ENCODE measurements around the gene BAG1. TPM values are rescaled to one million over a fixed set of nuclear protein-coding genes. Genes with fewer than 3 reads are reported as not detected.

BAG1 gene
- total and polyA plus RNA-seq, 4 donors = 60.4 to 190 (median 93.2) TPM

- ATAC-seq (ENCODE audit: low FRiP score) (no peak), DNase-seq (no peak)
- Histone ChIP-seq H3K27ac (ENCODE audit: low read depth in 1 of 2, low read length in 2 of 2) (no peak overlapping the region), H3K9me3 (ENCODE audit: control insufficient read depth, low read length) (no peaks in the 10 kb centered on the region), H3K36me3 (ENCODE audit: control insufficient read depth in 1 of 2, insufficient read depth in 2 of 2, low read length in 1 of 2) (no peaks in the 10 kb centered on the region), H3K4me1 (ENCODE audit: control insufficient read depth in 1 of 2, insufficient read depth in 2 of 2, low read length in 2 of 2) (no peaks in the 10 kb centered on the region), H3K4me3 (ENCODE audit: low read length in 2 of 2) (no peak overlapping the region), H3K27me3 (ENCODE audit: control insufficient read depth in 1 of 2, insufficient read depth in 2 of 2, low read length in 1 of 2) (no peaks in the 10 kb centered on the region)
- intact Hi-C loops (cut with DNase I) = loop anchor here in 1 of 2 donors (2.0 kb wide), 1 partner anchor 59 kb away; no protein-coding TSS in a partner anchor
- WGBS, 2 donors = 60 to 80% methylated on average over 1 of the region's 1 CpG
Measured at GRCh38 chr9:33223696-33224095, 40.8 kb downstream of the BAG1 start.

GRCh38 chr9:33222031-33222430 is 42.5 kb downstream of the BAG1 start:
- Histone ChIP-seq H3K27ac (ENCODE audit: low read depth in 1 of 2, low read length in 2 of 2) (no peak overlapping the region), H3K4me3 (ENCODE audit: low read length in 2 of 2) (no peak overlapping the region), H3K27me3 (ENCODE audit: control insufficient read depth in 1 of 2, insufficient read depth in 2 of 2, low read length in 1 of 2) (no peaks in the 10 kb centered on the region), H3K36me3 (ENCODE audit: control insufficient read depth in 1 of 2, insufficient read depth in 2 of 2, low read length in 1 of 2) (no peaks in the 10 kb centered on the region), H3K9me3 (ENCODE audit: control insufficient read depth, low read length) (no peaks in the 10 kb centered on the region), H3K4me1 (ENCODE audit: control insufficient read depth in 1 of 2, insufficient read depth in 2 of 2, low read length in 2 of 2) (no peaks in the 10 kb centered on the region)
- WGBS, 2 donors = 86 to 90% methylated on average over 3 of the region's 3 CpGs
- ATAC-seq (ENCODE audit: low FRiP score) (no peak), DNase-seq (no peak)
- intact Hi-C loops (cut with DNase I) = no loop called here

GRCh38 chr9:33221568-33221884 is 43.0 kb downstream of the BAG1 start:
- no peak overlapping the region for H3K27ac ChIP-seq (ENCODE audit: low read depth in 1 of 2, low read length in 2 of 2)

GRCh38 chr9:33220681-33221567 is 43.6 kb downstream of the BAG1 start:
- H3K36me3 ChIP-seq (ENCODE audit: control insufficient read depth in 1 of 2, insufficient read depth in 2 of 2, low read length in 1 of 2) = no peaks in the 10 kb centered on the region
- peak in 1 of 2 donors; percentile 60 for DNase-seq
- no peaks in the 10 kb centered on the region for H3K9me3 ChIP-seq (ENCODE audit: control insufficient read depth, low read length)
- no peak overlapping the region for H3K27ac ChIP-seq (ENCODE audit: low read depth in 1 of 2, low read length in 2 of 2)
- peak; percentile 52 for ATAC-seq (ENCODE audit: low FRiP score)
- H3K27me3 ChIP-seq (ENCODE audit: control insufficient read depth in 1 of 2, insufficient read depth in 2 of 2, low read length in 1 of 2) = no peaks in the 10 kb centered on the region
- H3K4me1 ChIP-seq (ENCODE audit: control insufficient read depth in 1 of 2, insufficient read depth in 2 of 2, low read length in 2 of 2) = no peaks in the 10 kb centered on the region
- 88 to 89% methylated on average over 14 of the region's 14 CpGs for WGBS, 2 donors
- intact Hi-C loops (cut with DNase I) = no loop called here
- no peak overlapping the region for H3K4me3 ChIP-seq (ENCODE audit: low read length in 2 of 2)

More at GRCh38 chr9:33221568-33221884, 43.0 kb downstream of the BAG1 start:
- ATAC-seq (ENCODE audit: low FRiP score) (peak; percentile 34), DNase-seq (no peak)
- 91 to 98% methylated on average over 3 of the region's 3 CpGs for WGBS, 2 donors
- Histone ChIP-seq H3K9me3 (ENCODE audit: control insufficient read depth, low read length) (no peaks in the 10 kb centered on the region), H3K4me3 (ENCODE audit: low read length in 2 of 2) (no peak overlapping the region), H3K4me1 (ENCODE audit: control insufficient read depth in 1 of 2, insufficient read depth in 2 of 2, low read length in 2 of 2) (no peaks in the 10 kb centered on the region), H3K36me3 (ENCODE audit: control insufficient read depth in 1 of 2, insufficient read depth in 2 of 2, low read length in 1 of 2) (no peaks in the 10 kb centered on the region), H3K27me3 (ENCODE audit: control insufficient read depth in 1 of 2, insufficient read depth in 2 of 2, low read length in 1 of 2) (no peaks in the 10 kb centered on the region)
- intact Hi-C loops (cut with DNase I) = no loop called here

GRCh38 chr9:33211695-33212393 is 52.7 kb downstream of the BAG1 start:
- ATAC-seq (ENCODE audit: low FRiP score) = no peak
- Histone ChIP-seq H3K4me1 (ENCODE audit: control insufficient read depth in 1 of 2, insufficient read depth in 2 of 2, low read length in 2 of 2) (no peaks in the 10 kb centered on the region), H3K36me3 (ENCODE audit: control insufficient read depth in 1 of 2, insufficient read depth in 2 of 2, low read length in 1 of 2) (no peaks in the 10 kb centered on the region), H3K27ac (ENCODE audit: low read depth in 1 of 2, low read length in 2 of 2) (no peak overlapping the region), H3K4me3 (ENCODE audit: low read length in 2 of 2) (no peak overlapping the region), H3K9me3 (ENCODE audit: control insufficient read depth, low read length) (no peaks in the 10 kb centered on the region), H3K27me3 (ENCODE audit: control insufficient read depth in 1 of 2, insufficient read depth in 2 of 2, low read length in 1 of 2) (no peaks in the 10 kb centered on the region)
- DNase-seq = no peak
- intact Hi-C loops (cut with DNase I) = no loop called here
- 20 to 26% methylated on average over 3 of the region's 3 CpGs for WGBS, 2 donors

GRCh38 chr9:33210006-33210715 is 54.3 kb downstream of the BAG1 start:
- no peaks in the 10 kb centered on the region for H3K9me3 ChIP-seq (ENCODE audit: control insufficient read depth, low read length)
- H3K4me3 ChIP-seq (ENCODE audit: low read length in 2 of 2) = no peak overlapping the region
- no peak for ATAC-seq (ENCODE audit: low FRiP score)
- no peak overlapping the region for H3K27ac ChIP-seq (ENCODE audit: low read depth in 1 of 2, low read length in 2 of 2)
- H3K27me3 ChIP-seq (ENCODE audit: control insufficient read depth in 1 of 2, insufficient read depth in 2 of 2, low read length in 1 of 2) = no peaks in the 10 kb centered on the region
- no peaks in the 10 kb centered on the region for H3K36me3 ChIP-seq (ENCODE audit: control insufficient read depth in 1 of 2, insufficient read depth in 2 of 2, low read length in 1 of 2)
- WGBS, 2 donors = 93 to 95% methylated on average over 4 of the region's 4 CpGs
- H3K4me1 ChIP-seq (ENCODE audit: control insufficient read depth in 1 of 2, insufficient read depth in 2 of 2, low read length in 2 of 2) = no peaks in the 10 kb centered on the region
- DNase-seq = no peak
- intact Hi-C loops (cut with DNase I) = no loop called here

GRCh38 chr9:33209394-33209793 is 55.1 kb downstream of the BAG1 start:
- ATAC-seq (ENCODE audit: low FRiP score) (no peak), DNase-seq (no peak)
- Histone ChIP-seq H3K27ac (ENCODE audit: low read depth in 1 of 2, low read length in 2 of 2) (no peak overlapping the region), H3K9me3 (ENCODE audit: control insufficient read depth, low read length) (no peaks in the 10 kb centered on the region), H3K27me3 (ENCODE audit: control insufficient read depth in 1 of 2, insufficient read depth in 2 of 2, low read length in 1 of 2) (no peaks in the 10 kb centered on the region), H3K4me1 (ENCODE audit: control insufficient read depth in 1 of 2, insufficient read depth in 2 of 2, low read length in 2 of 2) (no peaks in the 10 kb centered on the region), H3K4me3 (ENCODE audit: low read length in 2 of 2) (no peak overlapping the region), H3K36me3 (ENCODE audit: control insufficient read depth in 1 of 2, insufficient read depth in 2 of 2, low read length in 1 of 2) (no peaks in the 10 kb centered on the region)
- intact Hi-C loops (cut with DNase I) = no loop called here
- 97 to 100% methylated on average over 1 of the region's 1 CpG for WGBS, 2 donors

GRCh38 chr9:33202552-33203201 is 61.8 kb downstream of the BAG1 start:
- intact Hi-C loops (cut with DNase I) = no loop called here
- Histone ChIP-seq H3K27me3 (ENCODE audit: control insufficient read depth in 1 of 2, insufficient read depth in 2 of 2, low read length in 1 of 2) (no peaks in the 10 kb centered on the region), H3K9me3 (ENCODE audit: control insufficient read depth, low read length) (no peaks in the 10 kb centered on the region), H3K4me1 (ENCODE audit: control insufficient read depth in 1 of 2, insufficient read depth in 2 of 2, low read length in 2 of 2) (no peaks in the 10 kb centered on the region), H3K36me3 (ENCODE audit: control insufficient read depth in 1 of 2, insufficient read depth in 2 of 2, low read length in 1 of 2) (no peaks in the 10 kb centered on the region), H3K4me3 (ENCODE audit: low read length in 2 of 2) (no peak overlapping the region), H3K27ac (ENCODE audit: low read depth in 1 of 2, low read length in 2 of 2) (no peak overlapping the region)
- WGBS, 2 donors = 80 to 82% methylated on average over 10 to 11 of the region's 11 CpGs
- DNase-seq (peak in 1 of 2 donors; percentile 72), ATAC-seq (ENCODE audit: low FRiP score) (peak; percentile 33)

Data from aorta (tissue), 5 donors.